Fibroblast of villous mesenchyme (primary cell): ENCODE results near the gene ZNF609. TPM values are rescaled to one million over a fixed set of nuclear protein-coding genes. Genes with fewer than 3 reads are reported as not detected.
"Not testable (repeated sequence)": the region's sequence is repeated elsewhere in the genome, so short reads cannot be mapped to it uniquely, and the experiment has no call there.

Experiments used
- DNase-seq: peaks from one replicate; pipeline ENCODE4 v3.0.0-alpha.2; 2010; ENCODE audit warnings: low read depth
- H3K4me3 ChIP-seq: 2 replicates; pipeline ENCODE4 v1.5.1; 2011; ENCODE audit warnings: low read depth, mild to moderate bottlenecking, low read length
- total RNA-seq: library from RNA; depleted of rRNA; stranded (reverse); fragments of >200 nt; gene quantifications from 2 replicates; pipeline ENCODE4 v1.2.3, GENCODE V29; 2012
- TF ChIP-seq, protein P1 (sequence below): IDR thresholded peaks from 2 replicates; pipeline ENCODE4 v1.5.1; 2012; ENCODE audit warnings: low read depth, mild to moderate bottlenecking, low read length; ENCODE audit not compliant: insufficient read depth

The ZNF609 gene
- total RNA-seq, 1 donor = 22.5 TPM

DNA sequence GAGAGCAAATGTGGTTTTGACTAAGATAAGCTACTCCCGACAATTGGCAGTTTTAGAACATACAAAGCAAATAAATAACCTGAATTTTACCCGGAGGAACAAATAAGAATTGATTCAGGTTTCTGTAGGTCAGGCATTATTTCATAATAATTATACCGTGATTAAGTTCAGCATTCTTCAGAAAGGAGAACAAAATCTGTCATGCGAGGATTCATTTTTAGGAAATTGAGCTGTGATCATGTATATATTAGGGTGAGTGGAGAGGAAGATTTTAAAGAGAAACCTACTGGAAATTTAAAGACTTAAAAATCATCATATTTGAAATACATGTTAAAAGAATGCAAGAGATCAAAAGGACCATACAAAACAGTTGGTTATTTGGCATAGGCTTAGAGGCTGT lies 20.5 kb downstream of the ZNF609 start:
- DNase-seq = no peak
- TF ChIP-seq, protein P1, sequence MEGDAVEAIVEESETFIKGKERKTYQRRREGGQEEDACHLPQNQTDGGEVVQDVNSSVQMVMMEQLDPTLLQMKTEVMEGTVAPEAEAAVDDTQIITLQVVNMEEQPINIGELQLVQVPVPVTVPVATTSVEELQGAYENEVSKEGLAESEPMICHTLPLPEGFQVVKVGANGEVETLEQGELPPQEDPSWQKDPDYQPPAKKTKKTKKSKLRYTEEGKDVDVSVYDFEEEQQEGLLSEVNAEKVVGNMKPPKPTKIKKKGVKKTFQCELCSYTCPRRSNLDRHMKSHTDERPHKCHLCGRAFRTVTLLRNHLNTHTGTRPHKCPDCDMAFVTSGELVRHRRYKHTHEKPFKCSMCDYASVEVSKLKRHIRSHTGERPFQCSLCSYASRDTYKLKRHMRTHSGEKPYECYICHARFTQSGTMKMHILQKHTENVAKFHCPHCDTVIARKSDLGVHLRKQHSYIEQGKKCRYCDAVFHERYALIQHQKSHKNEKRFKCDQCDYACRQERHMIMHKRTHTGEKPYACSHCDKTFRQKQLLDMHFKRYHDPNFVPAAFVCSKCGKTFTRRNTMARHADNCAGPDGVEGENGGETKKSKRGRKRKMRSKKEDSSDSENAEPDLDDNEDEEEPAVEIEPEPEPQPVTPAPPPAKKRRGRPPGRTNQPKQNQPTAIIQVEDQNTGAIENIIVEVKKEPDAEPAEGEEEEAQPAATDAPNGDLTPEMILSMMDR = no peak
- H3K4me3 ChIP-seq = no peak overlapping the region

DNA sequence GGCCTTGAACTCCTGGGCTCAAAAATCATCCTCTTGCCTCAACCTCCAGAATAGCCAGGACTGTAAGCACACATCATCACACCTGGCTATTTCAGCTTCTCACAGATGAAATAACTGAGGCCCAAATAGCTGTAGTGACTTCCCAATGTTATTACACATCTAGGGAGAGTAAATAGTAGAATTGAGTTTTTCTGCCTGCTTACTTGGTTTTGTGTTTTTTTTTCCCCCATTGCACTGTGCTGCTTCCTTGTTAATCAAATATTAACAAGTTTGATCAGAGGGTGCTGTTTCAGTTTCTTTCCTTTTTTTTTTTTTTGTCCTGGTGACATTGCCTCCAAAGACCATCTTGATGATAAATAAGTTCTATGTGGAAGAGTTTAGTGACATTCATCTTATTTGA lies 23.4 kb downstream of the ZNF609 start:
- H3K4me3 ChIP-seq = no peak overlapping the region
- TF ChIP-seq, protein P1 = no peak
- no peak for DNase-seq

DNA sequence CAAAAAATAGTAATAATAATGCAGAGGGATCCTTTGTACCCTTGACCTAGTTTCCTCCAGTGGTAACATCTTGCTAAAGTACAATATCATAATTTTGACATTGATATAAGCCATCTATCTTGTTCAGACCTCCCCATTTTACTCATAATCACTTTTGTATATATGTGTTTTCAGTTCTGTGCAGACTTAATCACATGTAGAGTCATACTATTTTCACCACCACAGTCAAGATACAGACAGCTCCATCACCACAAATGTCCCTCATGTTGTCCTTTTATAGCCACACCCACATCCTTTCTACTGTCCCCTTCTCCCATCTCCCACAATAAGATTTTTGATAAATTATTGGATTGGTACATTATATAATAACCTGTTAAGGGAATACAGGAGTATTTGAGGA lies 25.4 kb downstream of the ZNF609 start:
- no peak for DNase-seq
- TF ChIP-seq, protein P1 = no peak

DNA sequence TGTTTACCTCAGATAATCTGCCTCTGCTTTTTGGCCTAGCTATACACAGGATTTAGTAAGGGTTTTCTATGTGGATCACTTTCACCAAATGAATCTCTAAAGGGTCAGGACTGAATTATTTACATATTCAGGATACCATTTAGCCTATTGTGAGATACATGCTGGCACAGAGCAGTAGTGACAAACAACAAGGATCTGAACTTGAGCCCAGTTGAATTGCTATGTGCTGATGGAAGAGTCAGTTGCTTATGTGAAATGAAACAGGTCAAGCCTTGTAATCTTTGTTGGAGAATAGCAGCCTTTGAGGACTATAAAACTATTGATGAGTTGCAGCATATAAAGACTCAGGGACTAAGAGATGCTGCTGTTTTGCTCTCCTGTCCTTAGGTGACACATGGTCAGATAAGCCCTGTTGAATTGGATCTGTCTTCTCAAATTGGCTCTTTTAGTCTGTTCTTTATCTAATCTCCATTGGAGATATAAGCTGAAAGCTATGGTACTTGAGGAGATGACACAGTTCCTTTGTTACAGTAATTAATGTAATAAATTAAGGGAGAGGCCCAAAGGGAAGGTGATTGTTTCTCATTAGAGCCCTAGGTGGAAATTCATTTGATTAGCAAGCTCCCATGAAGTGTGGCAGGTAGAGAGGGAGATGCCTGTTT lies 30.4 kb downstream of the ZNF609 start:
- peak; percentile 48 for DNase-seq
- TF ChIP-seq, protein P1 = no peak
- H3K4me3 ChIP-seq = no peak overlapping the region

More for the DNA sequence above, 25.4 kb downstream of the ZNF609 start:
- no peak overlapping the region for H3K4me3 ChIP-seq

DNA sequence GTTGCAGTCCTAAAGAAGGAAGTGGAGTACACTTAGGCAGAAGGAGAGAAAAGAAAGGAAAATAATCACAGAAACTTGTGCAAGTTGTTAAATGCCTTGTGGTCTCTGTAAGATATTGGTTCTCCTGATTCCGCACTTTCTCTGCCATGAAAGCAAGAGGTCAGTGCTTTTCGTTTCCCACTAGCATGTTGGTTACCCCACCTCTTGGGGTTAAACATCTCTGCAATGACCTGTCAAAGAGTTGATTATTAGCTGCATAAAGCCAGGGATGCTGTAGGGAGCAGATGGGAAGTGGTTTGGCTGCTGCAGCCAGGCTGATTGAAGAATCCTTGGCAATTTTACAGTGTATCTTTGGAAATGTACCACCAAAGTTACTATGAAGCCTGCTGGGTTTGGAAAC lies 33.3 kb downstream of the ZNF609 start:
- no peak overlapping the region for H3K4me3 ChIP-seq
- TF ChIP-seq, protein P1 = no peak
- no peak for DNase-seq

DNA sequence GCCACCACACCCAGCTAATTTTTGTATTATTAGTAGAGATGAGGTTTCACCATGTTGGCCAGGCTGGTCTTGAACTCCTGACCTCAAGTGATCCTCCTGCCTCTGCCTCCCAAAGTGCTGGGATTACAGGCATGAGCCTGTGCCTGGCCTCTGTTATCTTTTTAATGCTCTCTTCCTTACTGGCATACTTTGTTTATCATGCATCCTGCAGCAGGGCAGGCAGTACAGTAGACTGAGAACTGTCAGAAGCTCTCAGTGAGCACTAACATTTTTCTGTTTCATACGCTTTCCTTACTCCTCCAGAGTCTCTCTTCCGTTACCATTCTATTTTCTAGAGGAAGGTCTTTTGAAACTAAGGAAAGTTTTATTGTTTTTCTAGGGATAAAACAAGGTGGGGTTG lies 35.6 kb downstream of the ZNF609 start:
- not testable (repeated sequence) for DNase-seq, H3K4me3 ChIP-seq

DNA sequence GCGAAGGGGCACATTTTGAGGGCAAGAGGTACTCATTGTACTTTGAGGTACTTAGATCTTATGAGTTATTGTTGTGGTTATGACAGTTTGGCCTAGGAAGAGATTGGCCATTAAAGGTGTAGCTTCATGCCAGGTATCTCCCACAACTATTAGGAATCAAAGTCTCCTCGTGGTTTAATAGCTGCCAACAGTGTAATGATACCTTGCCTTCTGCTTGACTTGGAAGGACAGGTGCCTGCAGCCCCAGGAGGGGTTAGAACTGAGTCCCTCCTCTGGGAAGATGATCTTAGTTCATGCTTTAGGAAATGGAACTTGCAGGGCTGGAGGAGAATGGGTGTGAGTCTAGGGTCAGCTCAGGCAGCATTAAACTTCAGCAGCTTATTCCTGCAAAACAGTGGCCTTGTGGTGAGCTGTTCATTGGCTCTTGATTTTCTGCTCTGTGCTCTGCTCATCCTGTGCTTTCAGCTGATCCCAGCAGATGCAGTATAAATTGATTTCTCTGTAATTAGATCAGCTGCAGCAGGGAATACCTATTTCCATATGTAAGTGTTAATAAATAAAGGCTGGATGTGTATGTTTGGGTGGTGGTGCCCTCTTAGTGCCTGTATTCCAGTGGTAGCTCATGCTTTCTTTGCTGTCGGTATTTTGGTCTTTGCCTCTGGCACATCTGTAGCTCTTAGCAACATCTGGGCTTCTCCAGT lies 40.5 kb downstream of the ZNF609 start:
- DNase-seq = no peak
- H3K4me3 ChIP-seq = no peak overlapping the region
- TF ChIP-seq, protein P1 = no peak
